HUDEP-2 (cell line): Measurements from ENCODE around the gene SP140L.

Experiments
- DNase-seq, 76 experiments: peaks; one replicate each; lab custom pipeline; 2025; ENCODE audit not compliant: unreplicated experiment in 76 of 76; lab: John Stamatoyannopoulos, UW

Gene SP140L

DNA sequence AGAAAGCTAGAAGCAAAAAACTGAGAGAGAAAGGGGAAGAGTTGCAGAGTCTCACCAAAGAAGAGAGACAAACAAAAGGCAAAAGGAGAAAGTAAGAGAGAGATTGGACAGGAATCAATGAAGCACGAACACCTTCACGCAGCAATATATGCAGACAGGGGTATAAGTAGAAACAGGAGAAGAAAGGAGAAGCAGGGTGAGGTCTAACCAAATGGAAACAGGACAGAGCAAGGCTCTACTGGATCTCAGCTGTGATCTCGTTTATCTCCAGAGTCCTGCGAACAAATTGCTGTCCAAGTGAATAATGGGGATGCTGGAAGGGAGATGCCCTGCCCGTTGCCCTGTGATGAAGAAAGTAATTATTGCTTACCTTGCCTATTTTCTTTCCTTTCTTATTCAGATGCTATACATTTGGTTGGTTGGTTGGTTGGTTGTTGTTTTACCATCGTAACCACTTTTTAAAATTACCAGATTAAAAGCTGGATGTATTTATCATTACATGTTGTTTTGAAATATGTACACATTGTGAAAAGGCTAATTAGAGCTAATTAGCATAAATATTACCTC is 123.0 kb downstream of the SP140L start:
- no peak for DNase-seq

DNA sequence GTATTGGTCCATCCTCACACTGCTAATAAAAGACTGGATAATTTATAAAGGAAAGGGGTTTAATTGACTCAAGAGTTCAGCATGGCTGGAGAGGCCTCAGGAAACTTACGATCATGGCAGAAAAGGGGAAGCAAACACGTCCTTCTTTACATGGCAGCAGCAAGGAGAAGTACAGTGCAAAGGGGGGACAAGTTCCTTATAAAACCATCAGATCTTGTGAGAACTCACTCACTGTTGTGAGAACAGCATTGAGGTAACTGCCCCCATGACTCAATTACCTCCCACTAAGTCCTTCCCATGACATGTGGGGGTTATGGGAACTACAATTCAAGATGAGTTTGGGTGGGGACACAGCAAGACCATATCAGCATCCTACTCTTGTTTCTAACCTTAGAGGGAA is 126.0 kb downstream of the SP140L start:
- DNase-seq = no peak
